Left ventricle myocardium inferior (tissue), 1 donor: ENCODE results near the gene WDR88. TPM values are rescaled to one million over a fixed set of nuclear protein-coding genes. Genes with fewer than 3 reads are reported as not detected.

Experiments used
- DNase-seq: peaks from one replicate; pipeline ENCODE4 v3.0.0-alpha.2; 2020
- H3K27ac ChIP-seq: fragments of 200-600 bp; replicated peaks from 2 replicates; pipeline ENCODE4 v1.8.0; 2021
- H3K27me3 ChIP-seq: fragments of 200-600 bp; 2 replicates; pipeline ENCODE4 v1.8.0; 2021; ENCODE audit warnings: low read depth
- H3K36me3 ChIP-seq: fragments of 200-600 bp; 2 replicates; pipeline ENCODE4 v1.8.0; 2021
- H3K4me1 ChIP-seq: fragments of 200-600 bp; 2 replicates; pipeline ENCODE4 v1.8.0; 2021
- H3K4me3 ChIP-seq: fragments of 200-600 bp; 2 replicates; pipeline ENCODE4 v1.8.0; 2021; ENCODE audit warnings: mild to moderate bottlenecking, moderate library complexity
- H3K9me3 ChIP-seq: fragments of 200-600 bp; replicated peaks from 2 replicates; pipeline ENCODE4 v1.8.0; 2021
- intact Hi-C: fragments of 100-400 bp; cut with micrococcal nuclease; formaldehyde crosslinking; loops from one replicate; pipeline ENCODE4 v1.11.0; 2022
- total RNA-seq: library from RNA; stranded (reverse); fragmentation: NEBNext Ultra II Directional; extraction: Animal tissue kit (Norgen Biotek cat#: 25700); gene quantifications from one replicate; pipeline ENCODE4 v1.2.1, GENCODE V29; 2021
- TF ChIP-seq, protein P1 (sequence below): fragments of 200-600 bp; IDR thresholded peaks from 2 replicates; pipeline ENCODE4 v1.8.0; 2021; ENCODE audit warnings: antibody characterized with exemption, mild to moderate bottlenecking, borderline replicate concordance
- donor health status: DM: no; HTN: yes; CAD: no; lungs with severe emphysema.

Gene WDR88
- total RNA-seq, 1 donor from 2014 or later, result not detected

DNA sequence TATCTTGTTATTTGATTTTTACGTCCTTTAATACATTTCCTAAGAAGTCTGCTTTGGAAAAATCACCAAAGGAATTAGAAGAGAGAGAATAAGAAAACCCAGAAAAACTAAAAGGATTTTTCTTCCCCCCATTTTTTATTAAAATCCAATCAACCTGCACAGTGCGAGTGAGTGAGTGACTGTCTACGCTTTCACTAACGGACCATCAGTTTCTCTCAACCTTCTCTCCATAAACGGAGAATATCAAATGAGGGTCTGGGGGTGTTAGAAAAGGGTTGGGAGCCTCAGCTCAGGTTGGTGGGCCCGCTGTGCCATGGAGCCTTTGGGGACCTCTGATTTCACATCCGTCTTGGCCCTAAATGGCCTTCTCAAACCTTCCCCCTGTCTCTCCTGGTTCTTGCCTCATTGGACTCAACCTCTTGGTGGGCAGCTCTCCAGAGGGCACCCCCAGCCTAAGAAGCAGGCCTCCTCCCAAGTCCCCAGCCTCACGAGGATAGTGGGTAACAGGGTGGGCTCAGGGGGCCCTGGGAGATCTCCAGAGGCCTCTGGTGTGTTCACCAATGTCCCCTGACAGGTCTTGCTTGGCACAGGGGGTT, 61.5 kb downstream of the WDR88 start:
- H3K27me3 ChIP-seq, result peaks cover 14% of the 10 kb centered on the region
- no peak for DNase-seq
- intact Hi-C loops, result no loop called here
- no peaks in the 10 kb centered on the region for H3K36me3 ChIP-seq
- TF ChIP-seq, protein P1, sequence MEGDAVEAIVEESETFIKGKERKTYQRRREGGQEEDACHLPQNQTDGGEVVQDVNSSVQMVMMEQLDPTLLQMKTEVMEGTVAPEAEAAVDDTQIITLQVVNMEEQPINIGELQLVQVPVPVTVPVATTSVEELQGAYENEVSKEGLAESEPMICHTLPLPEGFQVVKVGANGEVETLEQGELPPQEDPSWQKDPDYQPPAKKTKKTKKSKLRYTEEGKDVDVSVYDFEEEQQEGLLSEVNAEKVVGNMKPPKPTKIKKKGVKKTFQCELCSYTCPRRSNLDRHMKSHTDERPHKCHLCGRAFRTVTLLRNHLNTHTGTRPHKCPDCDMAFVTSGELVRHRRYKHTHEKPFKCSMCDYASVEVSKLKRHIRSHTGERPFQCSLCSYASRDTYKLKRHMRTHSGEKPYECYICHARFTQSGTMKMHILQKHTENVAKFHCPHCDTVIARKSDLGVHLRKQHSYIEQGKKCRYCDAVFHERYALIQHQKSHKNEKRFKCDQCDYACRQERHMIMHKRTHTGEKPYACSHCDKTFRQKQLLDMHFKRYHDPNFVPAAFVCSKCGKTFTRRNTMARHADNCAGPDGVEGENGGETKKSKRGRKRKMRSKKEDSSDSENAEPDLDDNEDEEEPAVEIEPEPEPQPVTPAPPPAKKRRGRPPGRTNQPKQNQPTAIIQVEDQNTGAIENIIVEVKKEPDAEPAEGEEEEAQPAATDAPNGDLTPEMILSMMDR, result no peak
- no peak overlapping the region for H3K27ac ChIP-seq
- no peaks in the 10 kb centered on the region for H3K9me3 ChIP-seq
- peaks cover 14% of the 10 kb centered on the region for H3K4me1 ChIP-seq
- peak overlapping the region; percentile 75 for H3K4me3 ChIP-seq

- H3K27ac ChIP-seq, result peak within 1 kb of the TSS; percentile 54
- peak; percentile 60 for DNase-seq
Measured at GRCh38 chr19:33193865-33194362, 62.0 kb downstream of the WDR88 start, which contains the start of gene LRP3. TSS of gene LRP3 (plus strand) at chr19:33194330. CDS start at chr19:33194786, 456 bp downstream.

DNA sequence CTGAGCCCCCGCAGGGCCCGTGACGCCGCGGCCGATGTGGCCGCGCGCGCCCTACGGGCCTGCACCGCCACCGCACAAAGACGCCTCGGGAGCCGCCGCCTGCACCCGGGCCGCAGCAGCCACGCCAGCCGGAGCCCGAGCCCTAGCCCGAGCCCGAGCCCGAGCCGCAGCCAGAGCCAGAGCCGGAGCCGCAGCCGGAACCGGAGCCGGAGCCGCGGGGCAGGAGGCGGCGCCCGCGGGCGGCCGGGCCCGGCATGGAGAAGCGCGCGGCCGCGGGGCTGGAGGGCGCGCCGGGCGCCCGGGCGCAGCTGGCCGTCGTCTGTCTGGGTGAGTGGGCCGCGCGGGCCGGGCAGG, 62.6 kb downstream of the WDR88 start:
- Histone ChIP-seq H3K4me1 (peaks cover 14% of the 10 kb centered on the region), H3K4me3 (peak overlapping the region; percentile 75), H3K27ac (peak overlapping the region; percentile 54), H3K9me3 (no peaks in the 10 kb centered on the region), H3K36me3 (no peaks in the 10 kb centered on the region), H3K27me3 (peaks cover 14% of the 10 kb centered on the region)
- DNase-seq, result no peak
- TF ChIP-seq, protein P1, result no peak
- intact Hi-C loops, result no loop called here

More at GRCh38 chr19:33193865-33194362, 62.0 kb downstream of the WDR88 start, which contains the start of gene LRP3:
- Histone ChIP-seq H3K4me1 (peaks cover 14% of the 10 kb centered on the region), H3K36me3 (no peaks in the 10 kb centered on the region), H3K9me3 (no peaks in the 10 kb centered on the region), H3K4me3 (peak within 1 kb of the TSS; percentile 75), H3K27me3 (peaks cover 14% of the 10 kb centered on the region)
- intact Hi-C loops, result no loop called here
- TF ChIP-seq, protein P1, result no peak

DNA sequence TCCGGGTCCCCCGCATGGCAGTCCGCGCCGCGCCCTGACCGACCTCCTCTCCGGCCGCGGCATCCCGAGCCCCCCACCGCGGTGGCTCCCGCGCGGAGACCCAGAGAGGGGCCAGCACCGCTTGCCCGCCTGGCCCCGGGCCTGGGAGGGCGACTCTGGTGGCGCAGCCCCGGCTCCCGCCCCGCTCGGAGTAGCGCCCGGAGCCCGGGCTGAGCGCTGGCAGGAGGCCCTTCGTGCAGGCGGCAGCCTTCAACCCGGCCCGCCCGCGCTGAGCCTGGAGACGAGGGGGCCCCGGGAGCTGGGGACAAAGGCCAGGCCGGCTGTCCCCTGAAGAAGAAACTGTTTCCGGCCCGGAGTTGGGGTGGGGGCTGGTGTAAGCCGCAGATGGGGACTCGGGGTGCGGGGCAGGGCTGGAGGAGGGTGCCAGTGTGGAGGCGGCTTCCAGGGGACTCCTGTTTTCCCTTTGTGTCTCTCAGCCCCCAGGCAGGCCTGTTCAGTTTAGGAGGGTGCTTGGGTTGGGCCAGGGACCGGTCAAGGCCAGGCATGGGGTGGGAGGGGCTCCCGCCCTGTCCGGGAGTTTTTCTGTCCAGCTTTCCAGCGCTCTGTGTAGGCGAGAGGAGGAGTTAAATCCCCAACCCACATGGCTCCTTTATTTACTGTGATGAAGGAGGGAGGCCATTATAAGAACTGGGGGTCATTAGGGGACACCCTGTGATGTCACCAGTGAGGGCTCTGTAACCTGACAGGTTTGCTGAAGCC, 63.2 kb downstream of the WDR88 start:
- TF ChIP-seq, protein P1, result no peak
- no peaks in the 10 kb centered on the region for H3K9me3 ChIP-seq
- intact Hi-C loops, result no loop called here
- H3K4me1 ChIP-seq, result peaks cover 14% of the 10 kb centered on the region
- no peaks in the 10 kb centered on the region for H3K36me3 ChIP-seq
- H3K27me3 ChIP-seq, result peaks cover 14% of the 10 kb centered on the region
- peak overlapping the region; percentile 75 for H3K4me3 ChIP-seq
- DNase-seq, result no peak
- peak overlapping the region; percentile 54 for H3K27ac ChIP-seq

- no peak for DNase-seq
- H3K27ac ChIP-seq, result peak overlapping the region; percentile 54
Measured at GRCh38 chr19:33195645-33196347, 63.9 kb downstream of the WDR88 start.

More at GRCh38 chr19:33195645-33196347, 63.9 kb downstream of the WDR88 start:
- H3K4me3 ChIP-seq, result peak overlapping the region; percentile 75
- peaks cover 14% of the 10 kb centered on the region for H3K4me1 ChIP-seq
- peaks cover 14% of the 10 kb centered on the region for H3K27me3 ChIP-seq
- intact Hi-C loops, result no loop called here
- no peaks in the 10 kb centered on the region for H3K36me3 ChIP-seq
- H3K9me3 ChIP-seq, result no peaks in the 10 kb centered on the region
- TF ChIP-seq, protein P1, result no peak
